ENCODE results near the gene ZBTB9. TPM values are rescaled to one million over a fixed set of nuclear protein-coding genes. Genes with fewer than 3 reads are reported as not detected.

Gene ZBTB9
- polyA plus RNA-seq, 2 of the 4 experiments (the other 2 are of a cell fraction): 6.9 to 9.9 TPM

- TF ChIP-seq REST (IDR thresholded peaks at IDR 0.05) (0 out of 2 replicates have a peak, but pooled peaks have one; percentile 13), RAD21 (conservative IDR thresholded peaks at IDR 0.05 in 1 of 2, IDR thresholded peaks at IDR 0.05 in 1 of 2) (no peak), RARB (CRISPR knock-in tag; IDR thresholded peaks at IDR 0.05) (no peak), CHD4 (IDR thresholded peaks at IDR 0.05; ENCODE audit: borderline replicate concordance) (no peak), KDM5A (IDR thresholded peaks at IDR 0.05) (peak; percentile 46; the same call in 1 of the 2 replicates), ZC3H11A (IDR thresholded peaks at IDR 0.05) (no peak), PHF8 (IDR thresholded peaks at IDR 0.05; ENCODE audit: borderline replicate concordance, low read depth) (peak; percentile 2; the same call in 1 of the 2 replicates), FOSL2 (IDR thresholded peaks at IDR 0.05) (no peak), FOSL2 (CRISPR knock-in tag; IDR thresholded peaks at IDR 0.05) (peak; percentile 55), E2F6 (IDR thresholded peaks at IDR 0.05; ENCODE audit: borderline replicate concordance, low read depth) (peak; percentile 86), FOSB (CRISPR knock-in tag; IDR thresholded peaks at IDR 0.05) (no peak)
- TF ChIP-seq, protein P1, sequence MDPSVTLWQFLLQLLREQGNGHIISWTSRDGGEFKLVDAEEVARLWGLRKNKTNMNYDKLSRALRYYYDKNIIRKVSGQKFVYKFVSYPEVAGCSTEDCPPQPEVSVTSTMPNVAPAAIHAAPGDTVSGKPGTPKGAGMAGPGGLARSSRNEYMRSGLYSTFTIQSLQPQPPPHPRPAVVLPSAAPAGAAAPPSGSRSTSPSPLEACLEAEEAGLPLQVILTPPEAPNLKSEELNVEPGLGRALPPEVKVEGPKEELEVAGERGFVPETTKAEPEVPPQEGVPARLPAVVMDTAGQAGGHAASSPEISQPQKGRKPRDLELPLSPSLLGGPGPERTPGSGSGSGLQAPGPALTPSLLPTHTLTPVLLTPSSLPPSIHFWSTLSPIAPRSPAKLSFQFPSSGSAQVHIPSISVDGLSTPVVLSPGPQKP (IDR thresholded peaks at IDR 0.05; ENCODE audit: low read depth, low read length): no peak
- TF ChIP-seq, protein P2, sequence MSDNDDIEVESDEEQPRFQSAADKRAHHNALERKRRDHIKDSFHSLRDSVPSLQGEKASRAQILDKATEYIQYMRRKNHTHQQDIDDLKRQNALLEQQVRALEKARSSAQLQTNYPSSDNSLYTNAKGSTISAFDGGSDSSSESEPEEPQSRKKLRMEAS (IDR thresholded peaks at IDR 0.05): peak; percentile 90
Observed at GRCh38 chr6:33417903-33418689, 36.3 kb upstream of the ZBTB9 start, which contains the start of gene CUTA (continued).

- no peak for ATAC-seq
- peak overlapping the region; percentile 82 for H3K4me2 ChIP-seq
- no peak for DNase-seq (ENCODE audit: low read depth in 1 of 2, low spot score in 1 of 2)
- TF ChIP-seq SMC3 (IDR thresholded peaks at IDR 0.05): no peak
- TF ChIP-seq, protein P3, sequence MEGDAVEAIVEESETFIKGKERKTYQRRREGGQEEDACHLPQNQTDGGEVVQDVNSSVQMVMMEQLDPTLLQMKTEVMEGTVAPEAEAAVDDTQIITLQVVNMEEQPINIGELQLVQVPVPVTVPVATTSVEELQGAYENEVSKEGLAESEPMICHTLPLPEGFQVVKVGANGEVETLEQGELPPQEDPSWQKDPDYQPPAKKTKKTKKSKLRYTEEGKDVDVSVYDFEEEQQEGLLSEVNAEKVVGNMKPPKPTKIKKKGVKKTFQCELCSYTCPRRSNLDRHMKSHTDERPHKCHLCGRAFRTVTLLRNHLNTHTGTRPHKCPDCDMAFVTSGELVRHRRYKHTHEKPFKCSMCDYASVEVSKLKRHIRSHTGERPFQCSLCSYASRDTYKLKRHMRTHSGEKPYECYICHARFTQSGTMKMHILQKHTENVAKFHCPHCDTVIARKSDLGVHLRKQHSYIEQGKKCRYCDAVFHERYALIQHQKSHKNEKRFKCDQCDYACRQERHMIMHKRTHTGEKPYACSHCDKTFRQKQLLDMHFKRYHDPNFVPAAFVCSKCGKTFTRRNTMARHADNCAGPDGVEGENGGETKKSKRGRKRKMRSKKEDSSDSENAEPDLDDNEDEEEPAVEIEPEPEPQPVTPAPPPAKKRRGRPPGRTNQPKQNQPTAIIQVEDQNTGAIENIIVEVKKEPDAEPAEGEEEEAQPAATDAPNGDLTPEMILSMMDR (IDR thresholded peaks at IDR 0.05): no peak
- TF ChIP-seq, protein P4, sequence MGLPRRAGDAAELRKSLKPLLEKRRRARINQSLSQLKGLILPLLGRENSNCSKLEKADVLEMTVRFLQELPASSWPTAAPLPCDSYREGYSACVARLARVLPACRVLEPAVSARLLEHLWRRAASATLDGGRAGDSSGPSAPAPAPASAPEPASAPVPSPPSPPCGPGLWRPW (IDR thresholded peaks at IDR 0.05): no peak
- no peak for TF ChIP-seq TP53 (CRISPR knock-in tag; IDR thresholded peaks at IDR 0.05)
- TF ChIP-seq EHF (CRISPR knock-in tag; IDR thresholded peaks at IDR 0.05): no peak
- TF ChIP-seq FOXS1 (CRISPR knock-in tag; IDR thresholded peaks at IDR 0.05): no peak
- no peak for TF ChIP-seq HEYL (CRISPR knock-in tag; IDR thresholded peaks at IDR 0.05)
- no peak for TF ChIP-seq MAZ (IDR thresholded peaks at IDR 0.05; ENCODE audit: borderline replicate concordance, low read depth, low read length)
- no peak for TF ChIP-seq KDM5A (IDR thresholded peaks at IDR 0.05)
- no peak for TF ChIP-seq BHLHE40 (IDR thresholded peaks at IDR 0.05; ENCODE audit: low read depth, low read length)
- TF ChIP-seq RAD21 (conservative IDR thresholded peaks at IDR 0.05 in 1 of 2, IDR thresholded peaks at IDR 0.05 in 1 of 2): no peak
- WGBS (ENCODE audit: missing lambda C conversion rate): 59% methylated on average over 7 of the region's 8 CpGs
- peaks cover 37% of the 10 kb centered on the region for H3K4me1 ChIP-seq
- no peak for FAIRE-seq
- CTCF ChIA-PET: interaction anchor here (0.6 to 1.0 kb wide), 4 partner anchors 28 to 171 kb away, joined by 3 to 4 read pairs (median 3); no protein-coding TSS in a partner anchor
- POLR2A ChIA-PET: interaction anchor here (0.7 kb wide), 1 partner anchor 35 kb away, joined by 5 read pairs; the partner anchor contains the start of gene ZBTB9
- H3K4me3 ChIP-seq: peak overlapping the region; percentile 36
- no peaks in the 10 kb centered on the region for H3K9me3 ChIP-seq
- peak overlapping the region; percentile 85 to 95 for H3K27ac ChIP-seq
Observed at GRCh38 chr6:33418690-33419291, 35.6 kb upstream of the ZBTB9 start.

Data from A549 (cell line).